Sciatic nerve (tissue), 2 donors: ENCODE measurements around the gene CDC123. TPM values are rescaled to one million over a fixed set of nuclear protein-coding genes. Genes with fewer than 3 reads are reported as not detected.
"Not testable (repeated sequence)": the region's sequence is repeated elsewhere in the genome, so short reads cannot be mapped to it uniquely, and the experiment has no call there.

Experiments
- ATAC-seq: fragments of 200-7000 bp; cut with Tn5 transposase; one replicate; pipeline ENCODE4 v1.9.1; 2020; ENCODE audit warnings: mild to moderate bottlenecking, moderate library complexity
- DNase-seq: peaks from one replicate; pipeline ENCODE4 v3.0.0-alpha.2; 2020; ENCODE audit warnings: low spot score
- intact Hi-C: fragments of 100-400 bp; cut with DNase I; formaldehyde crosslinking; loops from one replicate; pipeline ENCODE4 v1.14.2; 2022
- total RNA-seq: library from RNA; stranded (reverse); fragmentation: NEBNext Ultra II Directional; extraction: Animal tissue kit (Norgen Biotek cat#: 25700); gene quantifications from one replicate; pipeline ENCODE4 v1.2.1, GENCODE V29; 2021
- donor health status: DM: no; HTN: no; CAD: no.
- donor health status: DM: no; HTN: no; CAD: no.

CDC123 gene
- total RNA-seq, 1 donor from 2014 or later: 42.2 TPM

DNA sequence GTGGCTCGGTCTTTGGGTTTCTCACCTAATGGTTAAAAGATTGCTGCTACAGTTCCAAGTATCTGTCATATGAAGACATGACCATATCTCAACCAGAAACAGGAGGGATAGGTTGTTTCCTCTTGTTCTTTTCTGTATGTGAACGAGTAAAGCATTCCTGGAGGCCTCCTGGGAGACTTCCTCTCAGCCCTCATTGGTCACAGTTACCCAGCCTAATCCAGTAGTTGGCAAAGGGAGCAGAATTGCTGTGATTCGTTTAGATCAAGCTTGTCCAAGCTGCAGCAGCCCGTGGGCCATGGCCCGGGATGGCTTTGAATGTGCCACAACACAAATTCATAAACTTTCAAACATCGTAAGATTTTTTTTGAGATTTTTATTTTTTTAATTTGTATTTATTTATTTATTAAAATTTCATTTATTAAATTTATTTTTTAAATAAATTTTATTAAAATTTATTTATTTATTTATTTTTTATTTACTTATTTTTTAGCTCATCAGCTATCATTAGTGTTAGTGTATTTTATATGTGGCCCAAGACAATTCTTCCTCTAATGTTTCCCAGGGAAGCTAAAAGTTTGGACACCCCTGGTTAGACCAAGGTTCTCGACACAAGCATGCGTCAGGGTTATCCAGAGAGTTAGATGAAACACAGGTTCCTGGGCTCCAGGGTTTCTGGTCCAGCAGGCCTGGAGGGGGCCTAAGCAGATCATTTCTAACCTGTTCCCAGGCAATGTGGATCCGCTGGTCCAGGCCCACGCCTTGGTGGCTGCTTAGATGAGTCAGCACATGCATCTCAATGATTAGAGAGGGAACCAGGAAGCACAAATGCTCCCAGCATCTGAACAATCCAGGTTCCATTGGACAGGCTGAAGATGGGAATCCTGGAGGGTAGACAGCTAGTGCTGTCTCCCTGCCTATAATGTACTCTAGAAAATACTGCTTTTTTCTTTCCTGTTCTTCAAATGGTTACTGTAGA, 25.6 kb downstream of the CDC123 start:
- DNase-seq: no peak
- no peak for ATAC-seq
- intact Hi-C loops: no loop called here

DNA sequence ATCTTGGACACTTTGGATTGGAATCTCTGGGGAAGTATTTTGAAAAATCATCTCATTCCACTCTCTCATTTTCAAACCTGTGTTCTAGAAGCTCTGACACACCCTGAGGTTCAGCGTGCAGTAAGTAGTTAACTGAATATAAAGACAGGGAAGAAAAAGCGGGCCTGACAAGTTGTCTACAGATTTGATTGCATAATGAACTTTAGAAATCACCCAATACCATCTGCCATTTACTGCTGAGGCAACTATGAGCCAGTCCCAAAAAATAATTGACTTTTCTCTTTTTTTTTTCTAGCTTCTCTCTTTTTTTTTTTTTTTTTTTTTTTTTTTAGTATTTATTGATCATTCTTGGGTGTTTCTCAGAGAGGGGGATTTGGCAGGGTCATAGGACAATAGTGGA, 29.5 kb downstream of the CDC123 start:
- no peak for DNase-seq
- no peak for ATAC-seq
- intact Hi-C loops: no loop called here

DNA sequence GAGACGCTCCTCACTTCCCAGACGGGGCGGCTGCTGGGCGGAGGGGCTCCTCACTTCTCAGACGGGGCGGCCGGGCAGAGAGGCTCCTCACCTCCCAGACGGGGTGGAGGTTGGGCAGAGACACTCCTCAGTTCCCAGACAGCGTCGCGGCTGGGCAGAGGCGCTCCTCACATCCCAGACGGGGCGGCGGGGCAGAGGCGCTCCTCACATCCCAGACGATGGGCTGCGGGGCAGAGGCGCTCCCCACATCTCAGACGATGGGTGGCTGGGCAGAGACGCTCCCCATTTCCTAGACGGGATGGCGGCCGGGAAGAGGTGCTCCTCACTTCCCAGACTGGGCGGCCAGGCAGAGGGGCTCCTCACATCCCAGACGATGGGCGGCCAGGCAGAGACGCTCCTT, 30.4 kb downstream of the CDC123 start:
- ATAC-seq, intact Hi-C loops, DNase-seq: not testable (repeated sequence)

DNA sequence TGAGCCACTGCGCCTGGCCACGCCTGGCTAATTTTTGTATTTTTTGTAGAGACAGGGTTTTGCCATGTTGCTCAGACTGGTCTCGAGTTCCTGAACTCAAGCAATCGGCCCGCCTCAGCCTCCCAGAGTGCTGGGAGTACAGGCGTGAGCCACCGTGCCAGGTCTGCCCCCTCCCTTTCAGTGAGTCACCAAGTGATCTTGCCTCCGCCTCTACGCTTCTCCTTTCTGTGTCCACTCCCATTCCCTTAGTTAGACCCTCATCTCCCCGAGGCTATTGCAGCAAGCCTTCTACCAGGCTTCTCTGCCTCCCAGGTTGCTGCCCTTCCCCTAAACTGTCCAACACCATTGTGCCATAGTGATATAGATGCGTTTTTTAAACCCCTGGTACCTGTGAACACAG, 32.9 kb downstream of the CDC123 start:
- no peak for ATAC-seq
- no peak for DNase-seq
- intact Hi-C loops: no loop called here

DNA sequence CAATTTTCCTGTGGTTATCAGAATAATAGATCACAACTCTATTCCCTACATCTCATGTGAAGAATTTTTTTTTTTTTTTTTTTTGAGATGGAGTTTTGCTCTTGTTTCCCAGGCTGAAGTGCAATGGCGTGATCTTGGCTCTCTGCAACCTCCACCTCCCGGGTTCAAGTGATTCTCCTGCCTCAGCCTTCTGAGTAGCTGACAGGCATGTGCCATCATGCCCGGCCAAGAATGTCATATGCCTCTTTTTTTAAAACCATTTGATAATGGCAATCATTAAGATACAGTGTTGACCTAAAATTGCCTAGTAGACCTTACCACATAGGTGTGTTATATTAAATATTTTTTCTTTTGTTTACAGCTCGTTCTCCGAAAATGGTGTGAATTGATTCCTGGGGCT, 38.7 kb downstream of the CDC123 start:
- intact Hi-C loops, DNase-seq, ATAC-seq: not testable (repeated sequence)

DNA sequence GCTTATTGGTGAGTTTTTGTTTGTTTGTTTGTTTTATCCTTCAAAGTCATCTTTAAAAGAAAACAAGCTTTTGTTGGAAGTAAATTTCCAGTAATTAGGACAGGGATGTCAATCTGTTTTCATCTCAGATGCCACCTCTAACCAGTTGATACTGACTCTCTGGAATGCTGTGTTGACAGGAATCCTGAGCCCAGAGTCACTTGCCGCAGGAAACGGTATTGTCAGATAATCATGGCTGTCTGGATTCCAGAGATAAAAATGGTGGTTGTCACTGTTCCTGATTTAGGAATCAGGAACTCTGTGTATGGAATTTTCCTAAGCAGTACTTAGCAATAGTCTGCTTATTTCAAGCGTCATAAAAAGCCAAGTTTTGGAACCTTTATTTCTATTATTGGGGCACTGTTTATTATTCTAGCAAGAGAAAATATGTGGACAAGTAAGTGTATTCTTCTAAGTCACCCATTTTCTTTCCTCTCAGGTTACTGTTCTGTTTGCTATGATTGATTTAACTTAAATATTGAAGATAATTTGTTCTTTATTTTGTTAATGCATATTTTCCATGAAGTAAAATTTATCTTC, 39.2 kb downstream of the CDC123 start:
- ATAC-seq (no peak), DNase-seq (no peak)
- intact Hi-C loops: no loop called here

DNA sequence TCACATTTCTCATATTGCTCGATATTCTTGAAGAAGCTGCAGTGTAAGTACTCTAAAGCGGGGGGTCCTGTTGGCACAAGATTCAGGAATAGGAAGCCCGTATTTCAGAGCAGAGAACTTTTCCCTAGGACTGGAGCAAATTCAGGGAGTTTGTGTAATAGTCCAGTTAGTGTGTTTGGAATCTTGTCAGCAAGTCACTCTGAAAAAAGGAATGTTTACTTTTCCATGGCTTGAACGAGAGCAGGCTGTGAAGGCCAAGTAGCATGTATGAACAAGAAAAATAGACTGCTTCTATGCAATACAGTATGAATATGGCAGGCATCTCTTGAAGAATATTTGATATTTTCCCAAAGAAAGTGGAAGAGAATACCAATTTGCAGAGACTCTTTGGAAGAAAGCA, 39.8 kb downstream of the CDC123 start:
- intact Hi-C loops: no loop called here
- ATAC-seq (no peak), DNase-seq (no peak)

DNA sequence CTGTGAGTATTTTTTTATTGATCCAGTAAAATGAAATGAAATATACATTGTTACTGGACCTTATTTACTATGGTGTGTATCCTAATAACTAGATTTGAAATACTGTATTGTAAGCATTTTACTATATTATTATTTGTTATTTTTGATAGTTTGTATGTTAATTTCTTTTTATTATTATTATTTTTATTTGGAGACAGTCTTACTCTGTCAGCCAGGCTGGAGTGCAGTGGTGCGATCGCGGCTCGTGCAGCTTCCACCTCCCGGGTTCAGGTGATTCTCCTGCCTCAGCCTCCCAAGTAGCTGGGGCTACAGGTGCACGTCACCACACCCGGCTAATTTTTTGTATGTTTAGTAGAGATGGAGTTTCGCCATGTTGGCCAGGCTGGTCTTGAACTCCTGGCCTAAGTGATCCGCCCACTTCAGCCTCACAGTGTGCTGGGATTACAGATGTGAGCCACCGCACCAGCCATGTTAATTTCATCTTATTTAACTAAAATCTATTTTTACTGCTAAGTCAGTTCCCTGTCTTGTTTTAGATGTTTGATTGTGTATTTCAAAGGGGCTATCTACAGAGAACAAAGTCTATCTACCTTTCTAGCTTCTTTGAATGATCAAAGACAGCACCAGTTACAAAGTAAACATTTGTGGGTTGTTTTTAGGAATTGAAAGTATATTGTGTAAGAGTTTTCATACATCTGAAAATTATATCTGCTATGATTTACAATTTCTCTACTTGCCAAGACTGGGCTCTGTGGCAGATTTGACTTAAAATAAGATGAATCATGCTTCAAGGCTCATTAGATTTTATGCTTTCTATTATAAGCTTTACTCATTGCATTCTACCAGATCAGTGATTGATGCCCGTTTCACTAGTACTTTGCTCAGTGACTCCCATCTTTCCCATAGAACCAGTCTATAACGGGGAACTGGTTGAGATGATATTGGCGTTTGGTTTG, 41.6 kb downstream of the CDC123 start:
- DNase-seq (no peak), ATAC-seq (no peak)
- intact Hi-C loops: no loop called here

DNA sequence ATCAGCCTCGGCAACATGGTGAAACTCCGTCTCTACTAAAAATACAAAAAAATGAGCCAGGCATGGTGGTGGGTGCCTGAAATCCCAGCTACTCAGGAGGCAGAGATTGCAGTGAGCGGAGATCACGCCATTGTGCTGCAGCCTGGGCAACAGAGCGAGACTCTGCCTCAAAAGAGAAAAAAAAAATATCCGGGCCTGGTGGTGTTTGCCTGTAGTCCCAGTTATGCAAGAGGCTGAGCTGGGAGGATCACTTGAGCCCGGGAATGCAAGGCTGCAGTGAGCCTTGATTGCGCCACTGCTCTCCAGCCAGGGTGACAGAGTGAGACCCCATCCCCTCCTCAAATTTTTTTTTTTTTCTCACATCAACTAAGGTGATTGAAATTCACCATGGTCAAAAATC, 42.8 kb downstream of the CDC123 start:
- no peak for ATAC-seq
- intact Hi-C loops: no loop called here
- no peak for DNase-seq

DNA sequence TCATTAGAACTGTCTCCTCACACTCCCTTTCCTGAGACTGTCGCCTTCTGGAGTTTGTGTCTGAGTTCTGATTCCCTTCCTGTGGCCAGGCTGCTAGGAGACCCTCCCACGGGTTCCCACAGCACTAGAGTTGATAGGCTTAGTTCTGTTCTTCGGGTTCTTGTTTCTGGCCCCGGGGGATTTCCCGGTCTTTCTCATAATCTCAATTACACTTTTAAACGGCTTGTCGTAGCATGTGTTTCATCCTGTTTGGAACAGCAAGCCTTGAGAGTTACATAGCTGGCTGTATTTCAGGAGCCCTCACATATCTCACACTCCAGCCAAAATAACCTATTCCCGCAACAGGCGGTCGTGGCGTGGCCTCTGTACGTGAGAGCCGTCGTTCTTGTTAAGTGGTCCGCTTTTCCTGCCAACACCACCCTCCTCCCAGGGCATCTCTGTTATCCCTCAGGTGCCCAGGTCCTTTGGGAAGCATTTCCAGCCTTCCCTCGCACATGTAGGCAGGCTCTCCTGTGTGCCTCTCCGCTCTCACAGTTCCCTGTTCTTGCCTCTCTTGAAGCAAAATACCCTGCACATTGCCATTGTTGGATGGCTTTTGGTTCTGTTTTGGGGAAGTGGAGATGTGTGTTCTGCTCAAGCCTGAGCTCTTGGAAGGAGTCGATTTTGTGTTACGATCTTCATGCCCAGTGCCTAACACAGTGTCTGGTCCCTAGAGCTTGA, 46.0 kb downstream of the CDC123 start:
- peak; percentile 49 for ATAC-seq
- DNase-seq: no peak

DNA sequence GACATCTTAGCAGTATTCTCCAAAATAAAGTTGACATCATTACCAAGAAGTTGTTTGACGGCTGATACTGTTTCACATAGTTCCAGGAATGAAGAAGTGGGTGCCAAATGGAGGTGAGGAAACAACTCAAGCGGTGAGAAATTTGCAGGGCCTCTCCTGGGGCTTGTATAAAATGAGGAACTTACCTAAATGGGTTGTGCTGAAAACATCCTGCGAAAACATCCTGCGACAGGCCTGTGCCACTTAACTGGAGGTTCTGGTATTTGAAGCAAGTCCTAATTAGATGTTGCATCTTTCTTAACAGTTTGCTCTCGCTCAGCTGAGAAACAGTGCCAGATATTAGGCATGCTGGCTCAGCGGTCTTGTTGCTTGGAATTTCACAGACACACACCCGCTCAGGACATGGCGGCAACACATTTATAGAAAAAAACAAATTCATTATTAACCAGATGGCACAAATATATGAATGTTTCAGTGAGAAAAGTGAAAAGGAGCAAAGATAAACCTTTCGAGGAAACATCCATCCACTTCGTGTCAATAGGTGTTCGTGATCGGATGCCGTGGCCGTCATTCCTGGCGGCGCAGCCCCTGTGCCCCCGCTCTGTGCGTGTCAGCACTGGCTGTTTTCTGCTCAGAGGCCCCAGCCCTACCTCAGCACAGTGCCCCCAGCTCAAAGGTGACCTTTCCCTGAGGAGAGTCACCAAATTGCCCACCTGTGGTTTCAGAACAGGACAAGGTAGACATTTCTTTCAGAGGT, 48.1 kb downstream of the CDC123 start:
- DNase-seq: no peak
- ATAC-seq: no peak
- intact Hi-C loops: no loop called here

More for the DNA sequence above, 46.0 kb downstream of the CDC123 start:
- intact Hi-C loops: no loop called here

DNA sequence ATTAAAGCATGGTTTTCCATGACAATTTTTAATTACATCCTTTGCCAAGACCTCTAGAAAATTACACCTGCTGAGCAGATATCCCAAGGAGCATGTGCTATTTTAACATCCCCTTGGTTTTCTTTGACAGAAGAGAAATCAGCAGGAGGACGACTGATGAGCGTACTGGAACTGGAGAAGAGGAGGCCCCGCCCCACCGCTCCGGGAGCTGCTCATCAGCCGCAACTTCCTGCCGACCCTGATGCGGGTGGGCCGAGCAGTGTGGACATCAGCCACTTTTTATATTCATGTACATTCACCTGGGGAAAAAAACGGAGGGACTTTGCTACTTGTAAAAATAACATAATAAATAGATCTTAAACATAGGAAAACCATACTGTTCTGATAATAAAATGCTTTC, 54.2 kb downstream of the CDC123 start:
- no peak for DNase-seq
- intact Hi-C loops: no loop called here
- no peak for ATAC-seq

DNA sequence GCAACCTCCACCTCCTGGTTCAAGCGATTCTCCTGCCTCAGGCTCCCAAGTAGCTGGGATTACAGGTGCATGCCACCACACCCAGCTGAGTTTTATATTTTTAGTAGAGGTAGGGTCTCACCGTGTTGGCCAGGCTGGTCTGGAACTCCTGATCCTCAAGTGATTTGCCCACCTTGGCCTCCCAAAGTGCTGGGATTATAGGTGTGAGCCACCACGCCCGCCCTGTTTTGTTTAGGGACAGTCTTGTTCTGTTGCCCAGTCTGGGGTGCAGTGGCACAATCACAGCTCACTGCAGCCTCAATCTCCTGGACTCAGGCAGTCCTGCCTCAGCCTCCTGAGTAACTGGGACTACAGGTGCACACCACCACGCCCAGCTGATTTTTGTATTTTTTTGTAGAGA, 54.7 kb downstream of the CDC123 start:
- DNase-seq, ATAC-seq, intact Hi-C loops: not testable (repeated sequence)

DNA sequence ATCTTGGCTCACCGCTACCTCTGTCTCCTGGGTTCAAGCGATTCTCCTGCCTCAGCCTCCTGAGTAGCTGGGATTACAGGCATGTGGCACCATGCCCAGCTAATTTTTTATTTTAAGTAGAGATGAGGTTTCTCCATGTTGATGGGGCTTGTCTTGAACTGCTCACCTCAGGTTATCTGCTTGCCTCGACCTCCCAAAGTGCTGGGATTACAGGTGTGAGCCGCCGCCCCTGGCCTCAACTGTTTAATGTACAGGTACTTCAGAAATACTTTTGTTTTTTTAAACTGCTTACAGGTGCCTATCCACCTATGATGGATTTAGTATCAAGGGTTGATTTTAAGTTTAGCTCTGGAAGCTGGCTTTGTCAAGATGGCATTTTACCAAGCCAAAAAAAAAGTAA, 55.6 kb downstream of the CDC123 start:
- intact Hi-C loops: no loop called here
- DNase-seq: no peak
- ATAC-seq: no peak

DNA sequence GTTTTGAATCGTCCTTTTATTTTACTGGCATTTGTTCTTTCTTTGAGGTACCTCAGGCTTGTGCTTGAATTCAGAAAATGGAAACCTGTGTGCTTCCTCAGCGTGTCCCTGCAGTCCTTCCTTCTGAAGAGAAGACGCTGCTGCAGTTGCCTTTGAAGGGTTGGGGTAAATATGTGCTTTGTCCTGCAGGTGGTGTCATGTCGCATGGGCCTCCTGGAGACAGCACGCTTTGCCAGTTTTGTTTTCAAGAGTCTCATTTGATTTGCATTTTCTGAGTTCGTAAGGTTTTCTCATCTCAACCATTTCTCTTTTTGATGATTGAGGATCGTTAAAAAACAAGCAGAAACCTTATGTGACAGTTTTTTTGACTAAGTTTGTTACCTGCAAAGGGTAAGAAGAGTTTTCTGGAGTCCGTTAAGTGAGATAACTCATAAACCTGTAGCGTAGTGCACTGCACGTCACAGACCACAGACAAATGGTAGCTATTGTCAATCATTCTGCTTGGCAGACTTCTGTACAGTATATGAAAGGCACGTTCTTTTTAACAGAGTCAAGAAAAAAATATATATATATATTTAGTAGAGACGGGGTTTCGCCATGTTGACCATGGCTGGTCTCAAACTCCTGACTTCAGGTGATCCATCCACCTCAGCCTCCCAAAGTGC, 57.0 kb downstream of the CDC123 start:
- DNase-seq (no peak), ATAC-seq (no peak)
- intact Hi-C loops: no loop called here

DNA sequence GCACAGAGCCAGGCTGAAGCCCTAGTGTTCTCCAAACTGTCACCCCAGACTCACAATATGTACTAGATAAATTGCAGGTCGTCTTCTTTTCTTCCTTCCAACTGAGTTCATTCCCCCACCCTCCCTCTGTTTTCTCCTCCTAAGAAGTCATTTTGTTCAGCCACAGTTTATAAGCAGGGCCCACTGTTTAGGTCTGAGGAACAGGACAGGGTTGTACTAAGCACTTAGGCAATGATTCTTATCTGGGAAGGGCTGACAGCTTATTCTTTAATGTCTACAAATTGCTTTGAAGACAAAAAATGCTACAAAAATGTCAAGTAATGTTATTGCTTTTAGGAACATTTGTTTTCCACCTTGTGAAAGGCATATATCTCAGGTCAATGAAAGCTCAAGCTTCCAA, 59.1 kb downstream of the CDC123 start:
- no peak for DNase-seq
- intact Hi-C loops: no loop called here
- no peak for ATAC-seq

DNA sequence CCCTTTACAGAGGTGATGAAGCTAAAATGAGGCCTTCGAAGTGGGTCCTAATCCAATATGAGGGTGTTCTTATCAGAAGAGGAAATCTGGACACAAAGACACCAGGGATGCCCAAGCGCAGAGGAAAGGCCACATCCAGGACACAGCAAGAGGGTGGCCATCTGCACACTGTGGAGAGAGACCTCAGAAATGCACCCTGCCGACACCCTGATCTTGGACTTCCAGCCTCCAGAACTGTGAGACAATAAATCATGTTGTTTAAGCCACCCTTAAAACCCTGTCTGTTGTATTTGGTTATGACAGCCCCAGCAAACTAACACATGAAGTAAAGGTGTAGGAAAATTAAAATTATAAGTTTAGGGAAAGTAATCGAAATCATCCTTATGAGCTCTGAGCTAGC, 64.0 kb downstream of the CDC123 start:
- ATAC-seq: no peak
- DNase-seq: no peak
- intact Hi-C loops: loop anchor here (10.0 kb wide), 1 partner anchor 445 kb away; no protein-coding TSS in a partner anchor
